Endodermal cell (in vitro differentiated cells): ENCODE data around the gene ELF5. TPM values are rescaled to one million over a fixed set of nuclear protein-coding genes. Genes with fewer than 3 reads are reported as not detected.

Experiments
- DNase-seq: peaks from one replicate; pipeline ENCODE4 v3.0.0-alpha.2; 2017
- H3K27ac ChIP-seq: 2 replicates; pipeline ENCODE4 v1.5.1; 2013; ENCODE audit warnings: mild to moderate bottlenecking, low read depth, low read length, moderate library complexity
- H3K27me3 ChIP-seq: 2 replicates; pipeline ENCODE4 v1.6.1; 2013; ENCODE audit warnings: mild to moderate bottlenecking, low read length, moderate library complexity; ENCODE audit not compliant: insufficient read depth, control insufficient read depth, poor library complexity, severe bottlenecking
- H3K36me3 ChIP-seq: 2 replicates; pipeline ENCODE4 v1.7.0; 2013; ENCODE audit warnings: mild to moderate bottlenecking, low read length, moderate library complexity; ENCODE audit not compliant: control insufficient read depth, insufficient read depth
- H3K4me1 ChIP-seq: one replicate; pipeline ENCODE4 v1.7.0; 2013; ENCODE audit warnings: low read length; ENCODE audit not compliant: control insufficient read depth, insufficient read depth
- H3K4me3 ChIP-seq: 2 replicates; pipeline ENCODE4 v1.5.1; 2013; ENCODE audit warnings: mild to moderate bottlenecking, low read length, moderate library complexity
- H3K9ac ChIP-seq: 2 replicates; pipeline ENCODE4 v1.6.1; 2013; ENCODE audit warnings: mild to moderate bottlenecking, low read length, moderate library complexity; ENCODE audit not compliant: poor library complexity, severe bottlenecking; ENCODE audit errors: extremely low read depth
- H3K9me3 ChIP-seq: 2 replicates; pipeline ENCODE4 v1.6.1; 2013; ENCODE audit warnings: mild to moderate bottlenecking, low read length, moderate library complexity; ENCODE audit not compliant: control insufficient read depth
- H3K27ac Mint-ChIP-seq: 2 replicates; pipeline ENCODE4 v1.8.0; 2020; ENCODE audit warnings: mixed read lengths
- H3K27me3 Mint-ChIP-seq: 2 replicates; pipeline ENCODE4 v1.8.0; 2021; ENCODE audit warnings: mild to moderate bottlenecking, mixed read lengths; ENCODE audit not compliant: insufficient read depth
- H3K36me3 Mint-ChIP-seq: 2 replicates; pipeline ENCODE4 v1.8.0; 2020; ENCODE audit warnings: low read depth, mixed read lengths
- H3K4me1 Mint-ChIP-seq: 2 replicates; pipeline ENCODE4 v1.8.0; 2020; ENCODE audit warnings: mixed read lengths
- H3K4me3 Mint-ChIP-seq: 2 replicates; pipeline ENCODE4 v1.8.0; 2020; ENCODE audit warnings: mild to moderate bottlenecking, moderate library complexity, mixed read lengths
- H3K9me3 Mint-ChIP-seq: 2 replicates; pipeline ENCODE4 v1.8.0; 2020; ENCODE audit warnings: mild to moderate bottlenecking, mixed read lengths
- CTCF ChIP-seq: fragments of 200-600 bp; sonication (generic); conservative IDR thresholded peaks from 2 replicates; pipeline ENCODE4 v1.5.0; 2021; ENCODE audit warnings: antibody characterized with exemption, mild to moderate bottlenecking
- WGBS, 2 experiments: methylation state at CpG; one replicate each; pipeline versions ENCODE4 v1.1.5 to v1.1.7; 2013; ENCODE audit warnings: missing lambda C conversion rate in 2 of 2, mixed read lengths in 1 of 2; ENCODE audit not compliant: insufficient coverage in 1 of 2, insufficient read length in 1 of 2; 5-methylcytosine and 5-hydroxymethylcytosine counted together
- total RNA-seq, 2 donors: library from RNA; stranded (reverse); fragmentation: NEBNext Ultra II Directional in 1 of 2; extraction: Animal tissue kit (Norgen Biotek cat#: 25700) in 1 of 2; gene quantifications; 2 replicates in 1 of 2; 3 replicates in 1 of 2; pipeline ENCODE4 v1.2.1, GENCODE V29; 2021

Gene ELF5
- total RNA-seq, 2 donors from 2014 or later = not detected

- H3K4me3 Mint-ChIP-seq = peak overlapping the region; percentile 89
- peak overlapping the region; percentile 76 for H3K4me3 ChIP-seq
- TF ChIP-seq CTCF = no peak
- H3K9me3 ChIP-seq = peaks cover 6% of the 10 kb centered on the region
- H3K36me3 Mint-ChIP-seq = peaks cover 10% of the 10 kb centered on the region
- H3K9ac ChIP-seq = no peak overlapping the region
- H3K36me3 ChIP-seq = no peaks in the 10 kb centered on the region
- no peaks in the 10 kb centered on the region for H3K4me1 ChIP-seq
- H3K27ac Mint-ChIP-seq = peak overlapping the region; percentile 90
- H3K27me3 ChIP-seq = no peaks in the 10 kb centered on the region
- H3K4me1 Mint-ChIP-seq = peaks cover 8% of the 10 kb centered on the region
- no peak for DNase-seq
- WGBS, 2 experiments = 91 to 99% methylated on average over 7 to 8 of the region's 8 CpGs
- no peak overlapping the region for H3K27ac ChIP-seq
- H3K27me3 Mint-ChIP-seq = no peaks in the 10 kb centered on the region
- H3K9me3 Mint-ChIP-seq = peaks cover 12% of the 10 kb centered on the region
These were observed 73.9 kb downstream of the ELF5 start for GRCh38 chr11:34439610-34440198.

- Histone ChIP-seq H3K36me3 (no peaks in the 10 kb centered on the region), H3K9me3 (peaks cover 6% of the 10 kb centered on the region), H3K4me1 (no peaks in the 10 kb centered on the region), H3K4me3 (peak within 1 kb of the TSS; percentile 76), H3K27ac (no peak within 1 kb of the TSS), H3K27me3 (no peaks in the 10 kb centered on the region), H3K9ac (peak within 1 kb of the TSS; percentile 30)
- no peak for TF ChIP-seq CTCF
- Mint-ChIP-seq H3K27ac (peak within 1 kb of the TSS; percentile 90), H3K9me3 (peaks cover 12% of the 10 kb centered on the region), H3K4me3 (peak within 1 kb of the TSS; percentile 89), H3K27me3 (no peaks in the 10 kb centered on the region), H3K36me3 (peaks cover 10% of the 10 kb centered on the region), H3K4me1 (peaks cover 8% of the 10 kb centered on the region)
- WGBS, 2 experiments = 68 to 92% methylated on average over 43 to 62 of the region's 62 CpGs
- no peak for DNase-seq
These were observed 74.8 kb downstream of the ELF5 start, which contains the start of gene CAT for GRCh38 chr11:34438529-34439507. CAT (plus strand) TSS chr11:34438934; CDS start chr11:34439014, 80 bp downstream.

GRCh38 chr11:34437224-34438125 lies 76.1 kb downstream of the ELF5 start:
- Mint-ChIP-seq H3K36me3 (peaks cover 10% of the 10 kb centered on the region), H3K4me1 (peaks cover 8% of the 10 kb centered on the region), H3K27me3 (no peaks in the 10 kb centered on the region), H3K9me3 (peaks cover 12% of the 10 kb centered on the region), H3K4me3 (no peak overlapping the region), H3K27ac (no peak overlapping the region)
- Histone ChIP-seq H3K4me3 (no peak overlapping the region), H3K9ac (no peak overlapping the region), H3K27me3 (no peaks in the 10 kb centered on the region), H3K27ac (no peak overlapping the region), H3K9me3 (peaks cover 6% of the 10 kb centered on the region), H3K36me3 (no peaks in the 10 kb centered on the region), H3K4me1 (no peaks in the 10 kb centered on the region)
- 71% methylated on average over 1 of the region's 2 CpGs; no CpG with 5 or more reads in 1 of the 2 experiments for WGBS, 2 experiments
- no peak for TF ChIP-seq CTCF
- DNase-seq = no peak
